ENCODE measurements around the gene PTP4A1.

PTP4A1 gene

DNA sequence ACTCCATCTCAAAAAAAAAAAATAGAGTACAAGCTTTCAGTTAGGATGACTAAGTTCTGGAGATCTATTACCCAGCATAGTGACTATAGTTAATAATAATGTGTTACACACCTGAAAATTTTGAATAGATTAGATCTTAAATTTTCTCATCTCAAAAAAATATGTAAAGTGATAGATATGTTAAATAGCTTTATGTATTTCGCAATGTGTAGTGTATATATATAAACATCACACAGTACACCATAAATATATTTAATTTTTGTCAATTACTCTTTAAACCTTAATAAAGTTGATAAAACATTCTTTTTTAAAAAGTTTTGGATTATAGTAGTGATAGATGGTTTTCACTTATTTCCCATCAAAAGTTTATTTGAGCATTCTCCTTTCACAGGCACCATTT lies 25.6 kb upstream of the PTP4A1 start:
- H3K4me3 ChIP-seq (ENCODE audit: low read length): no peak overlapping the region
- no peaks in the 10 kb centered on the region for H3K9me3 ChIP-seq (ENCODE audit: control insufficient read depth, insufficient read depth, low read length)
- peaks cover 23% of the 10 kb centered on the region for H3K27me3 ChIP-seq (ENCODE audit: control insufficient read depth, low read length)
- no peaks in the 10 kb centered on the region for H4K20me1 ChIP-seq (ENCODE audit: control insufficient read depth, insufficient read depth, low read depth, low read length)
- H3K79me2 ChIP-seq (ENCODE audit: control insufficient read depth, low read length): no peaks in the 10 kb centered on the region
- TF ChIP-seq EZH2phosphoT487 (IDR thresholded peaks at IDR 0.05; ENCODE audit: borderline replicate concordance, low read length): no peak
- TF ChIP-seq, protein P1, sequence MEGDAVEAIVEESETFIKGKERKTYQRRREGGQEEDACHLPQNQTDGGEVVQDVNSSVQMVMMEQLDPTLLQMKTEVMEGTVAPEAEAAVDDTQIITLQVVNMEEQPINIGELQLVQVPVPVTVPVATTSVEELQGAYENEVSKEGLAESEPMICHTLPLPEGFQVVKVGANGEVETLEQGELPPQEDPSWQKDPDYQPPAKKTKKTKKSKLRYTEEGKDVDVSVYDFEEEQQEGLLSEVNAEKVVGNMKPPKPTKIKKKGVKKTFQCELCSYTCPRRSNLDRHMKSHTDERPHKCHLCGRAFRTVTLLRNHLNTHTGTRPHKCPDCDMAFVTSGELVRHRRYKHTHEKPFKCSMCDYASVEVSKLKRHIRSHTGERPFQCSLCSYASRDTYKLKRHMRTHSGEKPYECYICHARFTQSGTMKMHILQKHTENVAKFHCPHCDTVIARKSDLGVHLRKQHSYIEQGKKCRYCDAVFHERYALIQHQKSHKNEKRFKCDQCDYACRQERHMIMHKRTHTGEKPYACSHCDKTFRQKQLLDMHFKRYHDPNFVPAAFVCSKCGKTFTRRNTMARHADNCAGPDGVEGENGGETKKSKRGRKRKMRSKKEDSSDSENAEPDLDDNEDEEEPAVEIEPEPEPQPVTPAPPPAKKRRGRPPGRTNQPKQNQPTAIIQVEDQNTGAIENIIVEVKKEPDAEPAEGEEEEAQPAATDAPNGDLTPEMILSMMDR (IDR thresholded peaks at IDR 0.05; ENCODE audit: low read depth, low read length, poor library complexity, severe bottlenecking): no peak
- H3F3A ChIP-seq (ENCODE audit: control insufficient read depth, insufficient read depth): no peaks in the 10 kb centered on the region
- no peaks in the 10 kb centered on the region for H3K9me2 ChIP-seq (replicated peaks; ENCODE audit: control insufficient read depth, low read length)
- H3K4me2 ChIP-seq (ENCODE audit: low read length): no peak overlapping the region
- H3K27ac ChIP-seq (ENCODE audit: low read depth, low read length): no peak overlapping the region
- H3K36me3 ChIP-seq (ENCODE audit: control insufficient read depth, low read length): no peaks in the 10 kb centered on the region
- H3K4me1 ChIP-seq (ENCODE audit: control insufficient read depth, low read length): no peaks in the 10 kb centered on the region

DNA sequence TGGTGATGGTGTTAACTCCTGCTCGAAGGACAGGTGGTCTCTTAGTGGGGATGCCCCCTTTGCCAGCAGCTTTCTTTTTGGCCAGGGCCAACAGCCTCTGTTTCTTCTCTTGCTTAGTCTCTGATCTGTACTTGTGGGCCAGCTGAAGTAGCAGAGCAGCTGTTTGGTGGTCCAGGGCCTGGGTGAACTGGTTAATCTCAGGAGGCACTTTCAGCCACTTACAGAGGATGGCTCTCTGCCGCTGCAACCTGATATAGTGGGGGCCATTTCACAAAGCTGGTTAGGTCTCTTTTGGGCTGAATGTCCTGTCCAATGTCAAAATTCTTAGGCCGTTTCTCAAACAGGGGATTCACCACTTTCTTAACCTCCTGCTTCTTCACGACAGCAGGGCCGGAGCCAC lies 23.2 kb upstream of the PTP4A1 start:
- H3K27me3 ChIP-seq (ENCODE audit: control insufficient read depth, low read length): peaks cover 7% of the 10 kb centered on the region; the same call in 1 of the 2 replicates
- H3K4me1 ChIP-seq (ENCODE audit: control insufficient read depth, low read length): no peaks in the 10 kb centered on the region

DNA sequence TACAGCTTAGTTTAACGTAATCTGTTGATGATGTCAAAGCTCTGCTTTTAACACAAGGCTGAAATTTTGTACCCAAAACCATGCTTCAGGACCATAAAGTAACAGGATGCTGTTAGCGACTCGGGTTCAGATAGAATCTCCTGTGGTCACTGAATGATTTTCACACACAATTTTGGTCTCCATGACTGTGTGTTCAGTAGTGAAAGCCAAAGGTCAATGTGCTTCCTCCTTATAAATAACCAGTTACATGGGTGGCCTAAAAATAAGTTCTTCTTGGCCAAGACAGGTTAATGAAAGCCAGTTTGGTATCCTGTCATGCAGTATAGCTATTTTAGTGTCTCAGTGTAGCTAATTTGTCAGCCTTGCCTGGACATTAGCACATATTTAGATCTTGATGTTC lies 19.1 kb upstream of the PTP4A1 start:
- Histone ChIP-seq H3K9me2 (replicated peaks; ENCODE audit: control insufficient read depth, low read length) (no peaks in the 10 kb centered on the region), H3K36me3 (ENCODE audit: control insufficient read depth, low read length) (no peaks in the 10 kb centered on the region), H3K4me1 (ENCODE audit: control insufficient read depth, low read length) (no peaks in the 10 kb centered on the region), H3F3A (ENCODE audit: control insufficient read depth, insufficient read depth) (no peaks in the 10 kb centered on the region), H3K4me2 (ENCODE audit: low read length) (no peak overlapping the region), H3K27me3 (ENCODE audit: control insufficient read depth, low read length) (peaks cover 5% of the 10 kb centered on the region), H3K9me3 (ENCODE audit: control insufficient read depth, insufficient read depth, low read length) (no peaks in the 10 kb centered on the region), H3K27ac (ENCODE audit: low read depth, low read length) (no peak overlapping the region), H4K20me1 (ENCODE audit: control insufficient read depth, insufficient read depth, low read depth, low read length) (no peaks in the 10 kb centered on the region), H3K4me3 (ENCODE audit: low read length) (no peak overlapping the region), H3K79me2 (ENCODE audit: control insufficient read depth, low read length) (no peaks in the 10 kb centered on the region)
- TF ChIP-seq, protein P1 (IDR thresholded peaks at IDR 0.05; ENCODE audit: low read depth, low read length, poor library complexity, severe bottlenecking): no peak
- no peak for TF ChIP-seq EZH2phosphoT487 (IDR thresholded peaks at IDR 0.05; ENCODE audit: borderline replicate concordance, low read length)

More for the DNA sequence above, 23.2 kb upstream of the PTP4A1 start:
- H3F3A ChIP-seq (ENCODE audit: control insufficient read depth, insufficient read depth): no peaks in the 10 kb centered on the region
- TF ChIP-seq, protein P1 (IDR thresholded peaks at IDR 0.05; ENCODE audit: low read depth, low read length, poor library complexity, severe bottlenecking): no peak
- TF ChIP-seq EZH2phosphoT487 (IDR thresholded peaks at IDR 0.05; ENCODE audit: borderline replicate concordance, low read length): no peak
- H3K4me3 ChIP-seq (ENCODE audit: low read length): no peak overlapping the region
- no peaks in the 10 kb centered on the region for H3K79me2 ChIP-seq (ENCODE audit: control insufficient read depth, low read length)
- no peaks in the 10 kb centered on the region for H4K20me1 ChIP-seq (ENCODE audit: control insufficient read depth, insufficient read depth, low read depth, low read length)
- no peak overlapping the region for H3K4me2 ChIP-seq (ENCODE audit: low read length)
- H3K27ac ChIP-seq (ENCODE audit: low read depth, low read length): no peak overlapping the region
- H3K9me2 ChIP-seq (replicated peaks; ENCODE audit: control insufficient read depth, low read length): no peaks in the 10 kb centered on the region
- H3K36me3 ChIP-seq (ENCODE audit: control insufficient read depth, low read length): no peaks in the 10 kb centered on the region
- H3K9me3 ChIP-seq (ENCODE audit: control insufficient read depth, insufficient read depth, low read length): no peaks in the 10 kb centered on the region
